GM12872 (cell line): ENCODE measurements around the gene UFC1.

ENCODE experiments used
- CTCF ChIP-seq: IDR thresholded peaks from 3 replicates; pipeline ENCODE4 v1.5.1; 2011; ENCODE audit warnings: low read depth, mild to moderate bottlenecking, low read length, moderate library complexity; ENCODE audit not compliant: insufficient read depth

UFC1 gene

GRCh38 chr1:161182214-161182613, 28.4 kb downstream of the UFC1 start:
- TF ChIP-seq CTCF: no peak

GRCh38 chr1:161185282-161185682, 31.5 kb downstream of the UFC1 start:
- no peak for TF ChIP-seq CTCF

GRCh38 chr1:161185732-161186311, 32.0 kb downstream of the UFC1 start:
- no peak for TF ChIP-seq CTCF

- no peak for TF ChIP-seq CTCF
Observed at GRCh38 chr1:161187311-161187710, 33.5 kb downstream of the UFC1 start.

GRCh38 chr1:161188381-161188780, 34.6 kb downstream of the UFC1 start:
- no peak for TF ChIP-seq CTCF

GRCh38 chr1:161189036-161189435, 35.3 kb downstream of the UFC1 start:
- TF ChIP-seq CTCF: no peak

- TF ChIP-seq CTCF: no peak
Observed at GRCh38 chr1:161190962-161191521, 37.3 kb downstream of the UFC1 start.
